Esophagus squamous epithelium (tissue), 5 donors: ENCODE results near the gene KLHL2. TPM values are rescaled to one million over a fixed set of nuclear protein-coding genes. Genes with fewer than 3 reads are reported as not detected.

Experiments used
- DNase-seq: peaks from one replicate; lab custom pipeline; 2025; lab: John Stamatoyannopoulos, UW
- H3K27ac ChIP-seq, 4 donors: fragments of 200-600 bp; sonication (generic); one replicate each; pipeline ENCODE4 v1.5.1; 2016 to 2019; ENCODE audit warnings: mild to moderate bottlenecking in 1 of 4
- H3K27me3 ChIP-seq, 4 donors: fragments of 200-600 bp; sonication (generic); 1 replicate in 3 of 4; 2 replicates in 1 of 4; pipeline versions ENCODE4 v1.5.1 to v1.6.0; 2017 to 2021; ENCODE audit warnings: antibody characterized with exemption in 1 of 4
- H3K36me3 ChIP-seq, 3 donors: fragments of 200-600 bp; sonication (generic); one replicate each; pipeline ENCODE4 v1.5.1; 2016 to 2019
- H3K4me1 ChIP-seq, 3 donors: fragments of 200-600 bp; sonication (generic); one replicate each; pipeline ENCODE4 v1.5.1; 2017 to 2019
- H3K4me3 ChIP-seq, 4 donors: fragments of 200-600 bp; sonication (generic); 1 replicate in 3 of 4; 2 replicates in 1 of 4; pipeline ENCODE4 v1.5.1; 2016 to 2019; ENCODE audit warnings: mild to moderate bottlenecking in 2 of 4, moderate library complexity in 1 of 4
- H3K9me3 ChIP-seq, 3 donors: fragments of 200-600 bp; sonication (generic); one replicate each; pipeline ENCODE4 v1.5.1; 2016 to 2019
- POLR2A ChIP-seq, 4 donors: fragments of 450-650 bp; IDR thresholded peaks; one replicate each; pipeline ENCODE4 v1.6.1; 2017; ENCODE audit warnings: antibody characterized with exemption in 4 of 4, mild to moderate bottlenecking in 4 of 4, moderate library complexity in 3 of 4
- WGBS, 2 donors: methylation state at CpG; one replicate each; pipeline ENCODE4 v1.1.5; 2018; 5-methylcytosine and 5-hydroxymethylcytosine counted together
- intact Hi-C: fragments of 100-400 bp; cut with DNase I; formaldehyde crosslinking; loops from one replicate; pipeline ENCODE4 v1.15.0; 2022
- total RNA-seq, 4 donors: library from RNA; depleted of rRNA; stranded (reverse); fragments of >200 nt; gene quantifications; one replicate each; pipeline ENCODE4 v1.1.0, GENCODE V29; 2016
- TF ChIP-seq, protein P1 (sequence below), 6 experiments: fragments of 450-650 bp in 4 of 6; fragments of 200-600 bp in 2 of 6; sonication (generic) in 2 of 6; IDR thresholded peaks; one replicate each; pipeline ENCODE4 v1.5.1; 2016 to 2019; ENCODE audit warnings: antibody characterized with exemption in 6 of 6, mild to moderate bottlenecking in 4 of 6, moderate library complexity in 4 of 6
- donor health status: DM: yes; HTN: yes; CAD: no.

Gene KLHL2
- total RNA-seq, 4 donors from 2014 or later = 25.6 to 44.3 (median 30.8) TPM

DNA sequence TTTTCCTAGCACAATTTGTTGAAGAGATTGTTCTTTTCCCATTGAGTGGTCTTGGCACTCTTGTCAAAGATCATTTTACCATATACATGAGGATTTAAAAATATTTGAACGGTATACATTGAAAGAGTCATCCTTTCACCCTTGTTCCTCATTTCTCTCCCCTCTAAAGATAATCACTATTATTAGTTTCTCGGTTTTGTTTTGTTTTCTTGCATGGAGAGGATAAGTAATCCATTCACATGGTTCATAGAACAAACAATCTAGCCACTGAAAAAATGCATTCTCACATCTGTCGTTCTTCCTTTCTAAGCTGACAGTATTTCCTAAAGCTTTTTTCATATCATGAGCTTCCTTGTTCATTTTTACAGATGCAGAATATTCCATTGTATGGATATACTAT is 80.9 kb downstream of the KLHL2 start:
- WGBS, 2 donors = 50 to 54% methylated on average over 3 of the region's 3 CpGs

DNA sequence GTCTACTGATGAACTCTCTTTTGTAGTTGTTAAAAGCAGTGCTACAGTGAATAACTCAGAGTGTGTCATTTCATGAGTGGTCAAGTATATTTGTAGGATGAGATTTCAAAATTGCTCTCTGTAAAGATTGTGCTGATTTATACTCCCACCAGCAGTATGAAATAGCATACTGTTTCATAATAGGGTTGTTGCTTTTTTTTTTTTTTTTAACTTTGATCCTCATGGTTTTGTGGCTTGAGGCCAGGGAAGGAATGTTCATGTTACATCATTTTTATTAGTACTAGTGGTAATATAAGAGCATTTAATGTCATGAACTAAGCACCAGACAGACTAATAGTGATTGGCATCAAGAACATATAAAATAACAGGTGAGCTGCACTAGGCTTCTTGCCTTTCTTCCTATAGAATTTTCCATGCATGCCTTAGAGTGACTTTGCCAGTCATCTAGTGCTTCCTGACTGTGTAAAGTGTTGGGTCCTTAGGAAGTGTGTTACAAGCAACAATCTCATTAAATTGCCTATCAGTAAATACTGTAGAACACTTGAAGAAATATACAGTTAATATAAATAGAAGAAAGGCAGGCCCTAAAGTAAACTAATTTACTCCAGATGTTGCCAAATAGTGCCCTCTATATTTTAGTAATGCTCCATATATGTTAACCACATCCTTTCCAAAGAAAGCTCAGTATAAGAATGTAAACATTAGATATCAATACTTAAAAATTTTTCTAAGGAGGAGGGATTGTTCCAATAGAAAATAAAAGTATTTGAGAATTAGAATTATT is 81.5 kb downstream of the KLHL2 start:
- DNase-seq = no peak
- no peaks in the 10 kb centered on the region for H3K9me3 ChIP-seq
- H3K27ac ChIP-seq = no peak overlapping the region
- TF ChIP-seq POLR2A (IDR thresholded peaks at IDR 0.05) = no peak
- TF ChIP-seq, protein P1, sequence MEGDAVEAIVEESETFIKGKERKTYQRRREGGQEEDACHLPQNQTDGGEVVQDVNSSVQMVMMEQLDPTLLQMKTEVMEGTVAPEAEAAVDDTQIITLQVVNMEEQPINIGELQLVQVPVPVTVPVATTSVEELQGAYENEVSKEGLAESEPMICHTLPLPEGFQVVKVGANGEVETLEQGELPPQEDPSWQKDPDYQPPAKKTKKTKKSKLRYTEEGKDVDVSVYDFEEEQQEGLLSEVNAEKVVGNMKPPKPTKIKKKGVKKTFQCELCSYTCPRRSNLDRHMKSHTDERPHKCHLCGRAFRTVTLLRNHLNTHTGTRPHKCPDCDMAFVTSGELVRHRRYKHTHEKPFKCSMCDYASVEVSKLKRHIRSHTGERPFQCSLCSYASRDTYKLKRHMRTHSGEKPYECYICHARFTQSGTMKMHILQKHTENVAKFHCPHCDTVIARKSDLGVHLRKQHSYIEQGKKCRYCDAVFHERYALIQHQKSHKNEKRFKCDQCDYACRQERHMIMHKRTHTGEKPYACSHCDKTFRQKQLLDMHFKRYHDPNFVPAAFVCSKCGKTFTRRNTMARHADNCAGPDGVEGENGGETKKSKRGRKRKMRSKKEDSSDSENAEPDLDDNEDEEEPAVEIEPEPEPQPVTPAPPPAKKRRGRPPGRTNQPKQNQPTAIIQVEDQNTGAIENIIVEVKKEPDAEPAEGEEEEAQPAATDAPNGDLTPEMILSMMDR (IDR thresholded peaks at IDR 0.05) = no peak
- H3K27me3 ChIP-seq = no peaks in the 10 kb centered on the region
- peaks cover 0 to 18% (median 0%) of the 10 kb centered on the region in 3 donors for H3K36me3 ChIP-seq
- H3K4me1 ChIP-seq = no peaks in the 10 kb centered on the region
- intact Hi-C loops = no loop called here
- H3K4me3 ChIP-seq = no peak overlapping the region

More for the DNA sequence above, 80.9 kb downstream of the KLHL2 start:
- H3K27me3 ChIP-seq = no peaks in the 10 kb centered on the region
- no peaks in the 10 kb centered on the region for H3K9me3 ChIP-seq
- intact Hi-C loops = no loop called here
- no peaks in the 10 kb centered on the region for H3K4me1 ChIP-seq
- TF ChIP-seq POLR2A (IDR thresholded peaks at IDR 0.05) = no peak
- TF ChIP-seq, protein P1 (IDR thresholded peaks at IDR 0.05) = no peak
- H3K4me3 ChIP-seq = no peak overlapping the region
- peaks cover 0 to 24% (median 0%) of the 10 kb centered on the region in 3 donors for H3K36me3 ChIP-seq
- no peak overlapping the region for H3K27ac ChIP-seq
- no peak for DNase-seq

DNA sequence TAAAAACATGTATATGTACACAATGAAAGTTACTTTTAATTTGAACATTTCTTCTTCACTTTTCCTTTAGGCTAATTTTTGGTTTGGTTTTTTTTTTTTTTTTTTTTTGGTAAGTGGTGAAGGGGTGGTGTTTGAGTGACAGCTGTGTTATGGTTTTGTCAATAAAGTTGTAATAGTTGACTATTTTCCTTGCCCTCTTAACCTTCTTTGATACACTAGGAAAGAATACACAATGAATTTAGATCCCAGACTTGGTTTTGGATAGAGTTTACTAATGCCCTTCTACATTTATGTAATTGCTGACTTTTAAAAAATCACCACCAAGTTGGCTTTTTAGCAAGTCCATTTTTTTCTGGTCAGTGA is 82.0 kb downstream of the KLHL2 start:
- intact Hi-C loops = no loop called here

GRCh38 chr4:165293061-165293460 is 85.7 kb downstream of the KLHL2 start:
- WGBS, 2 donors = 94 to 95% methylated on average over 6 of the region's 6 CpGs
- DNase-seq = no peak

More for the DNA sequence above, 82.0 kb downstream of the KLHL2 start:
- Histone ChIP-seq H3K4me1 (no peaks in the 10 kb centered on the region), H3K4me3 (no peak overlapping the region), H3K27me3 (no peaks in the 10 kb centered on the region), H3K9me3 (no peaks in the 10 kb centered on the region), H3K36me3 (peaks cover 0 to 13% (median 0%) of the 10 kb centered on the region in 3 donors), H3K27ac (no peak overlapping the region)
- TF ChIP-seq, protein P1 (IDR thresholded peaks at IDR 0.05) = no peak
- TF ChIP-seq POLR2A (IDR thresholded peaks at IDR 0.05) = no peak
- no peak for DNase-seq

More at GRCh38 chr4:165293061-165293460, 85.7 kb downstream of the KLHL2 start:
- Histone ChIP-seq H3K4me1 (peaks cover 0 to 5% (median 0%) of the 10 kb centered on the region in 3 donors), H3K9me3 (no peaks in the 10 kb centered on the region), H3K27me3 (no peaks in the 10 kb centered on the region), H3K27ac (no peak overlapping the region), H3K36me3 (peaks cover 4 to 34% (median 6%) of the 10 kb centered on the region in 3 donors), H3K4me3 (no peak overlapping the region)
- TF ChIP-seq, protein P1 (IDR thresholded peaks at IDR 0.05) = no peak
- no peak for TF ChIP-seq POLR2A (IDR thresholded peaks at IDR 0.05)
- intact Hi-C loops = no loop called here
